CD4-positive, CD25-positive, alpha-beta regulatory T cell (primary cell): ENCODE results near the gene NXPH1. TPM values are rescaled to one million over a fixed set of nuclear protein-coding genes. Genes with fewer than 3 reads are reported as not detected.

ENCODE experiments used
- ATAC-seq, 2 donors: fragments of 150-1000 bp; cut with Tn5 transposase; one replicate each; pipeline ENCODE4 v1.10.0; 2021; ENCODE audit warnings: low read depth in 2 of 2, moderate number of reproducible peaks in 2 of 2, moderate library complexity in 1 of 2
- DNase-seq, 3 donors: peaks; one replicate each; pipeline versions ENCODE4 v3.0.0 to v3.0.0-alpha.2; 2012 to 2022; ENCODE audit warnings: mixed read lengths in 1 of 3
- H3K27ac ChIP-seq: one replicate; pipeline ENCODE4 v1.7.0; 2013; ENCODE audit warnings: mild to moderate bottlenecking, low read length; ENCODE audit not compliant: insufficient read depth, poor library complexity, severe bottlenecking
- H3K27me3 ChIP-seq: one replicate; pipeline ENCODE4 v1.7.0; 2013; ENCODE audit warnings: low read length; ENCODE audit not compliant: control insufficient read depth, insufficient read depth
- H3K36me3 ChIP-seq: one replicate; pipeline ENCODE4 v1.7.0; 2013; ENCODE audit warnings: mild to moderate bottlenecking, low read length, moderate library complexity; ENCODE audit not compliant: control insufficient read depth, insufficient read depth
- H3K4me1 ChIP-seq: 2 replicates; pipeline ENCODE4 v1.7.0; 2013; ENCODE audit warnings: mild to moderate bottlenecking, low read length; ENCODE audit not compliant: insufficient read depth, control insufficient read depth, poor library complexity, severe bottlenecking
- H3K4me3 ChIP-seq: one replicate; pipeline ENCODE4 v1.7.0; 2013; ENCODE audit warnings: low read depth, mild to moderate bottlenecking, low read length, moderate library complexity
- H3K9me3 ChIP-seq, 2 experiments: 1 replicate in 1 of 2; 2 replicates in 1 of 2; pipeline ENCODE4 v1.7.0; 2013; ENCODE audit warnings: low read length in 2 of 2, mild to moderate bottlenecking in 1 of 2, moderate library complexity in 1 of 2; ENCODE audit not compliant: control insufficient read depth in 2 of 2
- H3K27ac Mint-ChIP-seq, 3 donors: one replicate each; pipeline ENCODE4 v1.8.0; 2020 to 2022; ENCODE audit warnings: mild to moderate bottlenecking in 3 of 3, mixed read lengths in 3 of 3, moderate library complexity in 2 of 3
- H3K27me3 Mint-ChIP-seq: one replicate; pipeline ENCODE4 v1.8.0; 2022; ENCODE audit warnings: mild to moderate bottlenecking, mixed read lengths
- H3K36me3 Mint-ChIP-seq: one replicate; pipeline ENCODE4 v1.8.0; 2020; ENCODE audit warnings: mixed read lengths
- H3K4me1 Mint-ChIP-seq, 4 donors: one replicate each; pipeline ENCODE4 v1.8.0; 2020 to 2022; ENCODE audit warnings: mixed read lengths in 4 of 4, mild to moderate bottlenecking in 1 of 4
- H3K4me3 Mint-ChIP-seq, 4 donors: one replicate each; pipeline ENCODE4 v1.8.0; 2020 to 2022; ENCODE audit warnings: mild to moderate bottlenecking in 4 of 4, mixed read lengths in 4 of 4, moderate library complexity in 3 of 4
- H3K9me3 Mint-ChIP-seq, 7 donors: one replicate each; pipeline ENCODE4 v1.8.0; 2020 to 2022; ENCODE audit warnings: mixed read lengths in 7 of 7, mild to moderate bottlenecking in 3 of 7, moderate library complexity in 2 of 7
- polyA plus RNA-seq, 4 donors: library from polyadenylated mRNA; unstranded; fragments of 300-500 nt; fragmentation: Illumina TruSeq; gene quantifications; one replicate each; pipeline ENCODE4 v1.2.3, GENCODE V29; 2021
- total RNA-seq: library from RNA; stranded (reverse); gene quantifications from one replicate; pipeline ENCODE4 v1.2.3, GENCODE V29; 2022

Gene NXPH1
- total and polyA plus RNA-seq, 5 donors from 2014 or later = not detected

DNA sequence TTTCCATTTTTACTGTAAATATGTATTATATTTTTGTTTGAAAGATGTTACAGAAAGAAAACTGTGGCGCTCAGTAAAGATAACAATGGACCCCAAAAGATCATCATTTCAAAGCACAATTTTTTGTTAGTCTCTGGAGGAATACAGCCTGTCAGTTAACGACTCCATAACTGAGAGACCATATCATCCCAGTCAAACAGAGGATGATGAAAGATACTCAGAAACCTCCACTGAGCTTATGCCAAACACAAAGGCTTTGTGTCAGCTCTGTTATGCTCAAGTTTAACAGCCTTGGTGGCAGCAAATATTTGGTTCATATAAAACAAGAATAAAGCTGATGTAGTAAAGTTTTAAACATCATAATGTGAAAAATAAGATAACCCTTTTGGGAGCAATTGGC lies 345.1 kb downstream of the NXPH1 start:
- Mint-ChIP-seq H3K36me3 (no peaks in the 10 kb centered on the region), H3K9me3 (peaks cover 0 to 8% (median 5%) of the 10 kb centered on the region in 7 donors), H3K4me3 (no peak overlapping the region), H3K27me3 (no peaks in the 10 kb centered on the region), H3K27ac (no peak overlapping the region), H3K4me1 (no peaks in the 10 kb centered on the region)
- no peak for DNase-seq
- no peaks in the 10 kb centered on the region for H3K27me3 ChIP-seq
- H3K9me3 ChIP-seq = no peaks in the 10 kb centered on the region
- H3K4me1 ChIP-seq = no peaks in the 10 kb centered on the region
- H3K36me3 ChIP-seq = no peaks in the 10 kb centered on the region
- H3K4me3 ChIP-seq = no peak overlapping the region
- no peak for ATAC-seq
- H3K27ac ChIP-seq = no peak overlapping the region

DNA sequence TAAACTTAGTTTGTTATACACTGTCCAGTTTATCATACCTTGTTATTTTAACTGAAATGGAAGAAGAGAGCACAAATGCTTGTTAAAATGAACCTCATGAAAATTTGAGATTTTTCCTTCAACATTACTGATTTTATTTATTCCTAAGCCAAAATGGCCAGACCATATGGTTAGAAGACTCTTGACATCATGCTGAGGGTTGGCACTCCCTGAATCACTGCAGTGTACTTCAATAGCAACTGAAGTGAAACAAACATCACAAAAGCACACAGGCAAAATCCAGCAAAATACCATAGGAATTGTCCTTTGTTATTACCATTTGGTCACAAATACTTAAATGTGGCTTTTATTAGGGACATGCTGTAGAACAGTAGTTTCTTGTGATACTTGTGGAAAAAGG lies 347.8 kb downstream of the NXPH1 start:
- Mint-ChIP-seq H3K27ac (no peak overlapping the region), H3K27me3 (no peaks in the 10 kb centered on the region), H3K4me3 (no peak overlapping the region), H3K4me1 (no peaks in the 10 kb centered on the region), H3K9me3 (peaks cover 0 to 8% (median 0%) of the 10 kb centered on the region in 7 donors), H3K36me3 (no peaks in the 10 kb centered on the region)
- Histone ChIP-seq H3K27me3 (no peaks in the 10 kb centered on the region), H3K4me1 (no peaks in the 10 kb centered on the region), H3K9me3 (no peaks in the 10 kb centered on the region), H3K27ac (no peak overlapping the region), H3K4me3 (no peak overlapping the region), H3K36me3 (no peaks in the 10 kb centered on the region)
- DNase-seq = no peak
- ATAC-seq = no peak

DNA sequence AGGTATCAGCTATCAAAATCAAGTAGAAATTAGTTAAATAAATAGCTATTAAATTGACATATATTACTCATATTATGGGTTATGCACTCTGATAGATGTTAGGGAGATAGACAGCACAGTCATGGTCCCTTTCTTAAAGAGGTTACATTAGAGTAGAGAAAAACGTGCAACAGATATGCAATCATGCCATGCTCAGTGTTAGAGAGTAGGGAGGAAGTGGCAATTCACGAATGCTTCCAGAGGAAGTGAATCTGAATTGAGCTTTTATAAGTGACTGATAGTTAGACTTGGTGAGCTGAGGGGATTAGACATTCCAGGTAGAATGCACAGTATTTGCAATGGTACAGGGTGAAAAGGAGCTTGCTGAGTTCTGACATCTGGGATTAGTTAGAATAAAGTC lies 349.8 kb downstream of the NXPH1 start:
- Histone ChIP-seq H3K4me1 (no peaks in the 10 kb centered on the region), H3K27ac (no peak overlapping the region), H3K36me3 (no peaks in the 10 kb centered on the region), H3K27me3 (no peaks in the 10 kb centered on the region), H3K9me3 (no peaks in the 10 kb centered on the region), H3K4me3 (no peak overlapping the region)
- Mint-ChIP-seq H3K9me3 (peaks cover 0 to 9% (median 0%) of the 10 kb centered on the region in 7 donors), H3K4me1 (no peaks in the 10 kb centered on the region), H3K36me3 (no peaks in the 10 kb centered on the region), H3K4me3 (no peak overlapping the region), H3K27me3 (no peaks in the 10 kb centered on the region), H3K27ac (no peak overlapping the region)
- ATAC-seq (no peak), DNase-seq (no peak)

DNA sequence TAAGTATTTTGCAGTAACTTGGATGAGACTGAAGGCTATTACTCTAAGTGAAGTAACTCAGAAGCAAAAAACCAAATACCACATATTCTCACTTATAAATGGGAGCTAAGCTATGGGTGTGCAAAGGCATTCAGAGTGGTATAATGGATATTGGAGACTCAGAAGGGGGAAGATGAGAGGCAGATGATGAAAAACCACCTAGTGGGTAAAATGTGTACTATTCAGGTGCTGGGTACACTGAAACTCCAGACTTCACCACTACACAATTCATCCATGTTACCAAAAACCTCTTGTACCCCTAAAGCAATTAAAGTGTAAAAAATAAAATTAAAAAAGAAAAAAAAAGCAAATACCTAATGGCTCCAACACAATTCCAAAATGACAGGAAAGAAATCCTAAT lies 351.7 kb downstream of the NXPH1 start:
- H3K9me3 Mint-ChIP-seq = peaks cover 0 to 13% (median 3%) of the 10 kb centered on the region in 7 donors
- Histone ChIP-seq H3K36me3 (no peaks in the 10 kb centered on the region), H3K4me1 (no peaks in the 10 kb centered on the region), H3K4me3 (no peak overlapping the region), H3K27me3 (no peaks in the 10 kb centered on the region), H3K9me3 (no peaks in the 10 kb centered on the region), H3K27ac (no peak overlapping the region)
- no peaks in the 10 kb centered on the region for H3K36me3 Mint-ChIP-seq
- no peaks in the 10 kb centered on the region for H3K4me1 Mint-ChIP-seq
- no peak overlapping the region for H3K4me3 Mint-ChIP-seq
- no peak for DNase-seq
- H3K27me3 Mint-ChIP-seq = no peaks in the 10 kb centered on the region
- no peak overlapping the region for H3K27ac Mint-ChIP-seq
- ATAC-seq = no peak

DNA sequence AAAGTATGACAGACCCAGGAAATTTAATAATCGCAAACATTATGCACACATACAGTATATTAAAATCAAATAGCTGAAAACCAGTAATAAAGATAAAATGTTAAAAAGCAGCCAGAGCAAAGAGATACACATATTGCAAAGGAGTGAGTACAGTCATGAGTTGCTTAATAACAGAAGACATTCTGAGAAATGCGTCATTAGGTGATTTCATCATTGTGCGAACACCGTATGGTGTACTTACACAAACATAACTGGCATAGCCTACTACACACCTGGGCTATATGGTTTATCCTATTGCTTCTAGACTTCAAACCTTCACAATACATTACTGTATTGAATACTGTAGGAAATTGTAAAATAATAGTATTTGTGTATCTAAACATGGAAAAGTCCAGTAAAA lies 367.6 kb downstream of the NXPH1 start:
- H3K9me3 Mint-ChIP-seq = peaks cover 0 to 12% (median 4%) of the 10 kb centered on the region in 7 donors
- no peaks in the 10 kb centered on the region for H3K36me3 ChIP-seq
- no peaks in the 10 kb centered on the region for H3K27me3 ChIP-seq
- ATAC-seq (no peak), DNase-seq (no peak)
- H3K9me3 ChIP-seq = no peaks in the 10 kb centered on the region
- H3K27me3 Mint-ChIP-seq = no peaks in the 10 kb centered on the region
- no peaks in the 10 kb centered on the region for H3K36me3 Mint-ChIP-seq
- no peak overlapping the region for H3K27ac ChIP-seq
- H3K4me3 ChIP-seq = no peak overlapping the region
- no peaks in the 10 kb centered on the region for H3K4me1 ChIP-seq
- no peaks in the 10 kb centered on the region for H3K4me1 Mint-ChIP-seq
- no peak overlapping the region for H3K27ac Mint-ChIP-seq
- H3K4me3 Mint-ChIP-seq = no peak overlapping the region

Other genes with a start within 250 kb of the NXPH1 start
- 11.3 TPM for gene ICA1, start 171.4 kb upstream of the NXPH1 start, total RNA-seq
- 10 to 100 TPM; 21.7 to 33.5 (median 26.7) TPM for gene ICA1, start 171.4 kb upstream of the NXPH1 start, polyA plus RNA-seq